Measurements from ENCODE around the gene DNHD1. TPM values are rescaled to one million over a fixed set of nuclear protein-coding genes. Genes with fewer than 3 reads are reported as not detected.

Gene DNHD1
- total RNA-seq, 1 donor from 2014 or later, result 17.2 TPM

DNA sequence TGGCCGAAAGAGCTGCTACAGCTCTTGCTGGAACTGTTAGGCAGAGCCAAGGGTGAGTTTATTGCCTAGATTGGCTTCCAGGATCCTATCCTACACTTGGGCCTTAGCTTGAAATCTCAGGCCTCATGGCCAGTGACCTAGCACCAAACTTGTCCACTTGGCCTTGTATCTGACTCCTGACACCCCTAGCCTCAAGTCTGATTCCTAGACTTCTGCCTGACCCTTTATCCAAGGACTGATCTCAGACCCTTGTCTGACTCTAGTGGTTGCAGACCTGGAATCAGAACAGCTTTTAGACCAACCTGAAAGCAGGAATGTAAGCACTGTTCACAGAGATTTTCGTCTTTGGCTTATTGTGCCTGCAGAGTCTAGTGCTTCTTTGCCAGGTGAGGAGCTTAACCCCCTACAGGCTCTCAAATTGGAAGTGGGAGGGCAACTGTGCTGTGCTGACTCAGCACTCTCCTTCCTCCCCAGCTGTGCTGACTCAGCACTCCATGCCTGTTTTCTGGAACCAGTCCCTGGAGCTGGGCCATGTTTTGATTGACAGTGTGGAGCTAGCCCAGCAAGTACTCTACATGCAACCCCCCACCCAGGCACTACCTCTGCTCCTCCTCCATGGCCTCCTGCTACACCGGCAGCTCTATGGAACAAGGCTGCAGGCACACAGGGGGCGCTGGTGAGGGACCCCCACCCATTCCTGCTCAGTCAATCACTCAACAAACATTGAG, 71.3 kb downstream of the DNHD1 start:
- Histone ChIP-seq H3K36me3 (no peaks in the 10 kb centered on the region), H3K4me1 (peaks cover 7% of the 10 kb centered on the region), H3K27me3 (no peaks in the 10 kb centered on the region), H3K4me3 (no peak overlapping the region), H3K9me3 (no peaks in the 10 kb centered on the region), H3K27ac (no peak overlapping the region)
- intact Hi-C loops (cut with DNase I), result no loop called here
- TF ChIP-seq POLR2A (IDR thresholded peaks at IDR 0.05) (no peak), POLR2AphosphoS5 (IDR thresholded peaks at IDR 0.05; ENCODE audit: insufficient read depth in 1 of 2, low read depth in 1 of 2) (no peak)
- TF ChIP-seq, protein P1, sequence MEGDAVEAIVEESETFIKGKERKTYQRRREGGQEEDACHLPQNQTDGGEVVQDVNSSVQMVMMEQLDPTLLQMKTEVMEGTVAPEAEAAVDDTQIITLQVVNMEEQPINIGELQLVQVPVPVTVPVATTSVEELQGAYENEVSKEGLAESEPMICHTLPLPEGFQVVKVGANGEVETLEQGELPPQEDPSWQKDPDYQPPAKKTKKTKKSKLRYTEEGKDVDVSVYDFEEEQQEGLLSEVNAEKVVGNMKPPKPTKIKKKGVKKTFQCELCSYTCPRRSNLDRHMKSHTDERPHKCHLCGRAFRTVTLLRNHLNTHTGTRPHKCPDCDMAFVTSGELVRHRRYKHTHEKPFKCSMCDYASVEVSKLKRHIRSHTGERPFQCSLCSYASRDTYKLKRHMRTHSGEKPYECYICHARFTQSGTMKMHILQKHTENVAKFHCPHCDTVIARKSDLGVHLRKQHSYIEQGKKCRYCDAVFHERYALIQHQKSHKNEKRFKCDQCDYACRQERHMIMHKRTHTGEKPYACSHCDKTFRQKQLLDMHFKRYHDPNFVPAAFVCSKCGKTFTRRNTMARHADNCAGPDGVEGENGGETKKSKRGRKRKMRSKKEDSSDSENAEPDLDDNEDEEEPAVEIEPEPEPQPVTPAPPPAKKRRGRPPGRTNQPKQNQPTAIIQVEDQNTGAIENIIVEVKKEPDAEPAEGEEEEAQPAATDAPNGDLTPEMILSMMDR (IDR thresholded peaks at IDR 0.05), result no peak
- no peak for DNase-seq (ENCODE audit: extremely low spot score in 2 of 2)

DNA sequence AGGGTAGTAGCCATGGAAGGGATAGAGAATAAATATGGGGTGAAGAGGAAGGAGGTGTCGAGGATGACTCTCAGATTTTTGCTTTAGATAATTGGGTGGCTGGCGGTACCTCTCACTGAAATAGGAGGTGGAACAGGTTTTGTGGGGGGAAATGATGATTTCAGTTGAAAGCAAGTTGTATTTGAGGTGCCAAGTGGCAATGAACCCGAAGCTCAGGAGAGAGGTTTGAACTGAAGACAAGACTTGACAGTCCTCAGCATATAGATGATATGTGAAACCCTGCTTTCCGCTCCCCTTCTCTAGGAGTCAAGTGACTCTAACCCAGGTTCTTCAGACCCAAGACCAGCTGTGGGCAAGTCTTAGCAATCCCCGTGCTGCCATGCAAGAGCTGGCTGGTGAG, 72.6 kb downstream of the DNHD1 start:
- Histone ChIP-seq H3K27ac (no peak overlapping the region), H3K4me1 (peaks cover 7% of the 10 kb centered on the region), H3K27me3 (no peaks in the 10 kb centered on the region), H3K4me3 (no peak overlapping the region), H3K9me3 (no peaks in the 10 kb centered on the region), H3K36me3 (no peaks in the 10 kb centered on the region)
- intact Hi-C loops (cut with DNase I), result no loop called here
- TF ChIP-seq POLR2AphosphoS5 (IDR thresholded peaks at IDR 0.05; ENCODE audit: insufficient read depth in 1 of 2, low read depth in 1 of 2), result no peak
- no peak for TF ChIP-seq POLR2A (IDR thresholded peaks at IDR 0.05)
- TF ChIP-seq, protein P1 (IDR thresholded peaks at IDR 0.05), result no peak
- no peak for DNase-seq (ENCODE audit: extremely low spot score in 2 of 2)

DNA sequence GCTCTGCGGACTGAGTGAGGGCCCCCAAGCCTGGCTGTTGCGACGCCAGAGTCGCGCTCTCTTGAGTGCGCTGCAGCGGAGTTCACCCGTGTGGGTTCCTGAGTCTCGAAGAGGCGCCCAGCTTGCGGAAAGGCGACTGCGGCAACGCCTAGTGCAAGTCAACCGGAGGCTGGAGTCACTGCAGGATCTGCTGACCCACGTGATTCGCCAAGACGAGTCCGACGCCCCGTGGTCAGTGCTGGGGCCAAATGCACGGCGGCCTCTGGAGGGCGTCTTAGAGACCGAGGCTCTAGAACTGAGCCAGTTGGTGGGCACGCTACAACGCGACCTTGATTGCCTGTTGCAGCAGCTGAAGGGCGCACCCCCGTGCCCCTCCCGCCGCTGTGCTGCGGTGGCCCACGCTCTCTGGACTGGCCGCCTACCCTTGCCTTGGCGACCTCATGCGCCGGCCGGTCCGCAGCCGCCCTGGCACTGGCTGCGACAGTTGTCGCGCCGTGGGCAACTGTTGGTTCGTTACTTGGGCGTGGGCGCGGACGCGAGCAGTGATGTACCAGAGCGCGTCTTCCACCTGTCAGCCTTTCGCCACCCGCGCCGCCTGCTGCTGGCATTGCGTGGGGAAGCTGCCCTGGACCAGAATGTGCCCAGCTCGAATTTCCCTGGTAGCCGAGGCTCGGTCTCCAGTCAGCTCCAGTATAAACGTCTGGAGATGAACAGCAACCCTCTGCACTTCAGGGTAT, 73.8 kb downstream of the DNHD1 start:
- Histone ChIP-seq H3K9me3 (no peaks in the 10 kb centered on the region), H3K4me3 (no peak overlapping the region), H3K36me3 (no peaks in the 10 kb centered on the region), H3K27me3 (no peaks in the 10 kb centered on the region), H3K4me1 (peaks cover 7% of the 10 kb centered on the region), H3K27ac (no peak overlapping the region)
- intact Hi-C loops (cut with DNase I), result no loop called here
- no peak for DNase-seq (ENCODE audit: extremely low spot score in 2 of 2)
- TF ChIP-seq POLR2AphosphoS5 (IDR thresholded peaks at IDR 0.05; ENCODE audit: insufficient read depth in 1 of 2, low read depth in 1 of 2), result no peak
- TF ChIP-seq POLR2A (IDR thresholded peaks at IDR 0.05), result no peak
- TF ChIP-seq, protein P1 (IDR thresholded peaks at IDR 0.05), result no peak

DNA sequence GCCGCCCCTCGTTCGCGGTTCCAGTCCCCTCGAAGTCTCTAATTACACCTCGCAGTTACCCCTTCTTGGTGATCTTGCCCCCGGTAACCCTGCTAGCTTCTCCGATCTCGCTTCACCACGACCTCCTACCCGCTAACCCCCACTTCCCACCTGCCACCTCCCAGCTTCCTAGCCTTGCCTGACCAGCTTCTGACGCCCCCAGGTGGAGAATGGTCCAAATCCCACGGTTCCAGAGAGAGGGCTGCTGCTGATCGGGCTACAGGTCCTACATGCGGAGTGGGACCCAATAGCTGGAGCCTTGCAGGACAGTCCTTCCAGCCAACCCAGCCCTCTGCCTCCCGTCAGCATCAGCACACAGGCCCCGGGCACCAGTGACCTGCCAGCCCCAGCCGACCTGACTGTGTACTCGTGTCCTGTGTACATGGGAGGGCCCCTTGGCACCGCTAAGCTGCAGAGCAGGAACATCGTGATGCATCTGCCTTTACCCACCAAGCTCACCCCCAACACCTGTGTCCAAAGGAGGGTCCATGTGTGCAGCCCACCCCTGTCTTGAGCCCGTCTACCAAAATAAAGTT, 74.4 kb downstream of the DNHD1 start:
- no peaks in the 10 kb centered on the region for H3K9me3 ChIP-seq
- H3K27ac ChIP-seq, result no peak overlapping the region
- H3K36me3 ChIP-seq, result no peaks in the 10 kb centered on the region
- DNase-seq (ENCODE audit: extremely low spot score in 2 of 2), result no peak
- intact Hi-C loops (cut with DNase I), result no loop called here
- H3K4me3 ChIP-seq, result no peak overlapping the region
- H3K4me1 ChIP-seq, result peaks cover 13% of the 10 kb centered on the region
- no peaks in the 10 kb centered on the region for H3K27me3 ChIP-seq
- TF ChIP-seq POLR2AphosphoS5 (IDR thresholded peaks at IDR 0.05; ENCODE audit: insufficient read depth in 1 of 2, low read depth in 1 of 2), result no peak
- TF ChIP-seq POLR2A (IDR thresholded peaks at IDR 0.05), result no peak
- TF ChIP-seq, protein P1 (IDR thresholded peaks at IDR 0.05), result no peak

All from vagina (tissue), 2 donors.